A673 (cell line): Measurements from ENCODE around the gene CRBN.

Source experiments
- CTCF ChIP-seq: fragments of 300-800, 200-600 bp; sonication (generic); conservative IDR thresholded peaks from 2 replicates; pipeline ENCODE4 v1.5.1; 2017; ENCODE audit warnings: low read depth, mild to moderate bottlenecking, antibody characterized with exemption, low read length, moderate library complexity, mixed read lengths
- EZH2 ChIP-seq: fragments of 200-600 bp; sonication (generic); IDR thresholded peaks from 2 replicates; pipeline ENCODE4 v1.6.1; 2017; ENCODE audit warnings: borderline replicate concordance, low read depth, mild to moderate bottlenecking, mixed read lengths, antibody characterized with exemption, low read length; ENCODE audit not compliant: poor library complexity, severe bottlenecking

GRCh38 chr3:3105246-3105645 is 74.2 kb downstream of the CRBN start:
- TF ChIP-seq CTCF (no peak), EZH2 (no peak)
